ENCODE measurements around the gene TMPRSS3.

GRCh38 chr21:42401154-42401553 lies 5.3 kb upstream of the TMPRSS3 start:
- no peak for TF ChIP-seq CTCF (conservative IDR thresholded peaks at IDR 0.05; ENCODE audit: low read length)
- no peak for TF ChIP-seq EZH2phosphoT487 (IDR thresholded peaks at IDR 0.05; ENCODE audit: borderline replicate concordance)
